OCI-M2 (cell line): ENCODE measurements around the gene WDR49.

Experiments used
- DNase-seq: peaks from one replicate; lab custom pipeline; 2025; ENCODE audit not compliant: unreplicated experiment; lab: John Stamatoyannopoulos, UW

Gene WDR49

GRCh38 chr3:167653760-167654159 is at the start of gene WDR49:
TSS of gene WDR49 (minus strand) at chr3:167653942. CDS start at chr3:167653425, 517 bp downstream.
- DNase-seq, result no peak

GRCh38 chr3:167700926-167701325 is 47.2 kb upstream of the WDR49 start:
- DNase-seq, result no peak

DNA sequence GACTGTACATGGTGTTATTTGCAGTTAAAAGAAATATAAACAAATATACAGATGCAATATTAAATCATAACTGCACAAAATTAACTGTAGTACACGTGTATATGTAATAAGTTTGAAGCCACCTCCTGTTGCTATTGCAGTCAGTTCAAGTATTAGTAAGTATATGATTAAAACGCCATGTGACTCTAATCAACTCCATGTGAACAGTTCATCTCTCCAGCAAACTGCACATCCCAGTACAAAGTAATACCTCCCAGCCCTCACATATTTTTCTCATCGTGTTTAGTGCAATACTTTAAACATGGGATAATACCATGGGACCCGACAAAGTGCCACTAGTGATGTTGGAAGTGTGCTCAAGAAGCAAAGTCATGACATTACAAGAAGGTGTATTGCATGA is 46.3 kb upstream of the WDR49 start:
- DNase-seq, result no peak

GRCh38 chr3:167694121-167694520 is 40.4 kb upstream of the WDR49 start:
- DNase-seq, result no peak

- no peak for DNase-seq
Observed at GRCh38 chr3:167691366-167691765, 37.6 kb upstream of the WDR49 start.

- no peak for DNase-seq
Observed at GRCh38 chr3:167684388-167684993, 30.7 kb upstream of the WDR49 start.

- no peak for DNase-seq
Observed at GRCh38 chr3:167679526-167679925, 25.8 kb upstream of the WDR49 start.

DNA sequence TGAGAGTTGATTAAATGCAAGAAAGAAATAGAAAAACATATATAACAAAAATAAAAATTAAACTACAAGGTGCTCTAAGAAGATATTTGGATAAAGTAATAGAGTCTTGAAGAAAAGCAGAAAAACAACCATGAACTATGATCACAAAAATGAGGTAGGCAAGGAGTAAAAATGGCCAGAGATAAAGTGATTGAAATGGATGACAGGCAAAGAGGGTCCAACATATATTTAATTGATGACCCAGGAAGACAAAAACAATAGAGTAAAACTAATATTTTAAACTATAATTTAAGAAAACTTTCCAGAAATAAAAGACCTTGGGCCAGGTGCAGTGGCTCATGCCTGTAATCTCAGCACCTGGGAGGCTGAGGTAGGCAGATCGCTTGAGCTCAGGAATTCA is 22.1 kb upstream of the WDR49 start:
- DNase-seq, result no peak

GRCh38 chr3:167673221-167673620 is 19.5 kb upstream of the WDR49 start:
- DNase-seq, result no peak

- no peak for DNase-seq
Observed at GRCh38 chr3:167671878-167672427, 18.2 kb upstream of the WDR49 start.

DNA sequence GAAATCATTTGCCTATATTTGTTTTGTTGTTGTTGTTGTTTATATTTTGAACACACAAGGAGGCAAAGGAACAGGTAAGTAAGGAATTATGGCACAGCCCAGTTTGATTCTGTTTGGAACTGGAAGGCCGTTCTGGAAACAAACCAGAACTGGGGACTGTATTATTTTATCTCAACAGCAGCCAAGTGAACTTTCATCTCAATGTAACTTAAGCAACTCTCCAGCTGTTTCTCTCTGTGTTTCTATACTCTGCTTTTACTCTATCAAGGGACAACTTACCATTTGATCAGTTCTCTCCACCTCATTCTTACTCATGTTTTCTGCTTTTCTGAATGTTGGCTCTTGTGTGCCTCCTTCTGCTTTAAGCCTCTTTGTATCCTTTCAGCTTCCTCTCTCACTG is 16.0 kb upstream of the WDR49 start:
- DNase-seq, result no peak

GRCh38 chr3:167668651-167669050 is 14.9 kb upstream of the WDR49 start:
- no peak for DNase-seq

DNA sequence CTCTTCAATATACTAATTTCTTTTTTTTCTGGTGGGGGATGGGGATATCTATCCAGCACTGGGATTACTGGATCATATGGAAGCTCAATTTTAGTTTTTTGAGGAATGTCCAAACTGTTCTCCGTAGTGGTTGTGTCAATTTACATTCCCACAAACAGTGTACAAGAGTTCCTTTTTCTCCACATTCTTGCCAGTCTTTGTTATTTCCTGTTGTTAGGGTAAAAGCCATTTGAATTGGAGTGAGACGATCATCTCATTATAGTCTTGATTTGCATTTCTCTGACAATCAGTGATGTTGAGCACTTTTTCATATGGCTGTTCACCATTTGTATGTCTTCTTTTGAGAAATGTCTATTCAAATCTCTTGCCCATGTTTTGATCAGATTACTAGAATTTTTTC is 12.8 kb upstream of the WDR49 start:
- no peak for DNase-seq

DNA sequence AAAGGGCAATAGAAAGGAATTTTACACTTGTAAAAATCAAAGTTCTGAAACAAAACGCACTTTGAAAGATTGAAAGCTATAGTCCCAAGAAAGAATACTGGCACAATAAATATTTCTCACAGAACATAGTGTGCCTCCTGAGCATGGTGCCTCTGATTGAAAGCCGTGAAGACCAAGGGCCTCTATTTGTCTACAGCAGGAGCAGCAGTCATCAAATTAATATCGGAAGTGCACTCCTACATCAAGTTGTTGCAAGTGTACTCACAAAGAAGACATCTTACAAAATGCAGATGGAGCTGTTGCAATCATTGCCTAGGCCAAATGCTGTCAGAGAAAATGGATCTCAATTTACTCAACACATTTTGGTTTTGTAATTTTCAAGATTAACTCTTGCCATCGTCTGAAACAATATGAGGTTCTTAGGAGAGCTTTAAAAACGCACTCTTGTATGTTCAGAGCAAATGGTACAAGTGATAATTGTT is 9.2 kb upstream of the WDR49 start:
- DNase-seq, result no peak

DNA sequence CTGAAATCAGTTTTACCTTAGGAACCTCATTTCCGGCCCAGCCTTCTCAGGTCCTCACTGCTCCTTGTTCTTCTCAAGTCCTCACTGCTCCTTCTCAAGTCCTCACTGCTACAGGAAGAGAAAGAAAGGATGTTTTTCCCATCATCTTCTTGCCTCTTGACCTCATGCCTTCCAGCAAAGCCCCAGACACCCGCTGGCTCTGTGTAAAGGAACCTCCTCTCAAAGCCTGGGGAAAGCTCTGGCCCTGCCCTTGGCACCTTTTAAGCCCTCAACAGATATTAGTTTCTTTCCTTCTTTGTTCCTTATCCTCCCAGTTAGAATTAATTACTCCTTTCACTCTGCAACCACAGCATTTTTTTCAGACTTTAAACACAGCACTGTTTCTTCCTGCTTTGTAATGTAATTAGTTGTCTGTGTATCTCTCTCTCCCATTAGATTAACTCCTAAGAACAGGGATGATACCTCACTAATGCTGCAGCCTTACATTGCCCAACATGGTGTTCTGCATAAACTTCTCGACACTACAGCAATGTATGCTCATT is 4.0 kb upstream of the WDR49 start:
- no peak for DNase-seq

DNA sequence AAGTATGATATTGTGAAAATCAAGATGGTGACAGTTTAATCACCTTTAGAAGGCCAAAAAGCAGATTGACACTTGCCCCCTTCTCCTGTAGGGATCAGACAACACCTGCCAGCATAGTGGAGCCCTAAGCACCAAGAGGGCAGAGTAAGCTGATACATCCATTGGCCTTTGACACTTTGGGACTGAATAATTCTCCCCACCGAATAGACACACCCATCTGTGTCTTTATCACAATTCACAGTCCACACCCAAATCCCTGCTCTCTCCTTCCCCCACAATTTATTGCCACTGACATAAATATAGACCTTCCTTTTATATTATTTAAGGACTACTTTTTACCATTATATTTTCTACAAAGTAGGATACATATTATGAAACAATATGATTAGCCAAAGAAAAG is 3.1 kb upstream of the WDR49 start:
- DNase-seq, result no peak

DNA sequence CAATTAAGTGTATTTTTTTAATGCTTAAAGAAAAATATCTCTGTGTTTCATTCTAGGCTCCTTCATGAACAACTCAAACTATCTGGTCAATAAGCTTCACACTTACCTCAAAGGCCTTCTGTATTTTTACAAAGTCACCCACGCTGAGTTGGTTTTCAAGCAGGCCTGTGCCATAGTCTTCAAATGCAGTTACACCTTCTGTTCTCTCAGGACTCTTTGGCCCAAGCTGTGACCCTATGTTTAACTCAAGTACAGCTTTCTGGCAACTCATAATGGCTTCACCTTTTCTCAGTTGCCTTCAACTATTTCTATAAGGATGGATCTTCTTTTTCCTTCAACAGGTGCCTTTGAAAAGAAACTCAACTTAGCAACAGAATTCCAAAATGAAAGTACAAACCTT is 587 bp downstream of the WDR49 start:
- DNase-seq, result no peak

- no peak for DNase-seq
Observed at GRCh38 chr3:167651826-167652225, 1.9 kb downstream of the WDR49 start.

DNA sequence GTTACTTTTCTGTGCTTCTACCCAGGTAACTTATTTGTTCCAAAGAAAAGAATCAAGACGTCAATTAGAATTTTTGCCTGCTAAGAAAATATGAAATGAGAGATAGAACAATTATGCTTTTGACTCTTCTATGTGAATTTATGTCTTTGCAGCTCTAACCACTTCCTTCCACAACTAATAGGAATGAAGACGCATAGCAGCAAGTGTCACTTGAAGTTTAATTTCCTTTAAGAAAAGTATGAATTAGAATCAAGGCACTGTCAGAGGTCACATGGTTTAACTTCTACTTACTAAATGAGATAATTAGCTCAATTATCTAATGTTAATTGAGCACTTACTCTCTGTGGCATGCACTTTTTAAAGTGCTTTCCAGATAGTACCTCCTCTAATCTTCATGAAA is 3.3 kb downstream of the WDR49 start:
- no peak for DNase-seq

GRCh38 chr3:167649746-167650145 is 4.0 kb downstream of the WDR49 start:
- DNase-seq, result no peak

GRCh38 chr3:167644611-167645010 is 9.1 kb downstream of the WDR49 start:
- no peak for DNase-seq

DNA sequence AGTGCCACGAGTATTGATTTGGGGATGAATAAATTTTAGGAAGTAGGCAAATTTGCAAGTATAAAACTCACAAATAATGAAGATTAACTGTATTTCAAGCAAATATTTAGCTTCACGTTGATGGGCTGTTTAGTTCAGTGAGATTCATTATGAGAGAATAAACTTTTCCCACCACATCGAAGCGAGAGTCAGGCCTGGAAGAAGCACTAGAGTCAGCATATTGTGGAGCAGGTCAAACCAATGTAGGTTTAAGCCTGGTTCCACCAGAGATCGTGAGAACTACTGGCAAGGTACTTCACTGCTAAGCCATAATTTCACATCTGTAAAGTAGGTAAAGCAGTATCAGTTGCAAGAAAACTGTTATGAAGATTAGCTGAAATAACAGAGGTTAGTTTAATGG is 22.3 kb downstream of the WDR49 start:
- no peak for DNase-seq

GRCh38 chr3:167626490-167626889 is 27.3 kb downstream of the WDR49 start:
- DNase-seq, result no peak
